CD14-positive monocyte (primary cell): Measurements from ENCODE around the gene CAPN1. TPM values are rescaled to one million over a fixed set of nuclear protein-coding genes. Genes with fewer than 3 reads are reported as not detected.

Experiments used
- DNase-seq, 3 donors: peaks; one replicate each; pipeline ENCODE4 v3.0.0-alpha.2; 2011 to 2022
- H2AFZ ChIP-seq: 2 replicates; pipeline ENCODE4 v1.6.0; 2012; ENCODE audit warnings: mild to moderate bottlenecking, low read depth, low read length, inconsistent platforms; ENCODE audit not compliant: insufficient read depth, poor library complexity, severe bottlenecking
- H3K27ac ChIP-seq, 2 donors: 1 replicate in 1 of 2; 2 replicates in 1 of 2; pipeline ENCODE4 v1.5.1; 2012 to 2013; ENCODE audit warnings: low read length in 2 of 2, control low read depth in 1 of 2, inconsistent platforms in 1 of 2, low read depth in 1 of 2, mild to moderate bottlenecking in 1 of 2
- H3K27me3 ChIP-seq, 2 donors: one replicate each; pipeline versions ENCODE4 v1.6.0 to v1.6.1; 2011 to 2013; ENCODE audit warnings: low read length in 2 of 2; ENCODE audit not compliant: control insufficient read depth in 2 of 2, insufficient read depth in 2 of 2
- H3K36me3 ChIP-seq, 2 donors: replicated peaks in 1 of 2; 1 replicate in 1 of 2; 2 replicates in 1 of 2; pipeline versions ENCODE4 v1.5.1 to v1.6.1; 2012 to 2013; ENCODE audit warnings: low read length in 2 of 2, control low read depth in 1 of 2, inconsistent platforms in 1 of 2, mild to moderate bottlenecking in 1 of 2; ENCODE audit not compliant: insufficient read depth in 2 of 2, control insufficient read depth in 1 of 2
- H3K4me1 ChIP-seq, 2 donors: 1 replicate in 1 of 2; 2 replicates in 1 of 2; pipeline versions ENCODE4 v1.5.1 to v1.6.1; 2012 to 2013; ENCODE audit warnings: low read length in 2 of 2, control low read depth in 1 of 2, inconsistent platforms in 1 of 2, mild to moderate bottlenecking in 1 of 2, moderate library complexity in 1 of 2; ENCODE audit not compliant: insufficient read depth in 2 of 2, control insufficient read depth in 1 of 2
- H3K4me2 ChIP-seq: replicated peaks from 2 replicates; pipeline ENCODE3; 2012; ENCODE audit warnings: low read length, moderate library complexity, mild to moderate bottlenecking; ENCODE audit not compliant: poor library complexity, severe bottlenecking; ENCODE audit errors: extremely low read depth
- H3K4me3 ChIP-seq, 3 experiments: fragments of 200-600 bp in 1 of 3; sonication (generic) in 1 of 3; replicated peaks in 1 of 3; 1 replicate in 2 of 3; 2 replicates in 1 of 3; pipeline ENCODE4 v1.5.1; 2011 to 2013; ENCODE audit warnings: low read length in 3 of 3, mild to moderate bottlenecking in 3 of 3, control low read depth in 2 of 3, low read depth in 2 of 3, inconsistent platforms in 1 of 3, moderate library complexity in 1 of 3
- H3K79me2 ChIP-seq: 2 replicates; pipeline ENCODE4 v1.6.0; 2012; ENCODE audit warnings: mild to moderate bottlenecking, control low read depth, inconsistent platforms, low read length, moderate library complexity; ENCODE audit not compliant: insufficient read depth
- H3K9ac ChIP-seq: 2 replicates; pipeline ENCODE4 v1.6.0; 2017; ENCODE audit warnings: low read length, mild to moderate bottlenecking; ENCODE audit not compliant: insufficient read depth, poor library complexity, severe bottlenecking
- H3K9me3 ChIP-seq, 2 donors: replicated peaks in 1 of 2; 1 replicate in 1 of 2; 2 replicates in 1 of 2; pipeline versions ENCODE4 v1.5.1 to v1.6.1; 2012 to 2013; ENCODE audit warnings: low read length in 2 of 2, control low read depth in 1 of 2; ENCODE audit not compliant: control insufficient read depth in 1 of 2, insufficient read depth in 1 of 2
- H4K20me1 ChIP-seq: 2 replicates; pipeline ENCODE4 v1.6.0; 2012; ENCODE audit warnings: mild to moderate bottlenecking, low read length, control low read depth, moderate library complexity; ENCODE audit not compliant: insufficient read depth
- H3K27ac Mint-ChIP-seq, 7 donors: one replicate each; pipeline ENCODE4 v1.8.0; 2020; ENCODE audit warnings: mild to moderate bottlenecking in 7 of 7, mixed read lengths in 7 of 7, moderate library complexity in 6 of 7, inconsistent platforms in 2 of 7
- H3K27me3 Mint-ChIP-seq, 3 donors: one replicate each; pipeline ENCODE4 v1.8.0; 2021 to 2022; ENCODE audit warnings: low read depth in 3 of 3, mild to moderate bottlenecking in 3 of 3, mixed read lengths in 3 of 3, moderate library complexity in 3 of 3, inconsistent platforms in 1 of 3
- H3K36me3 Mint-ChIP-seq, 2 donors: one replicate each; pipeline ENCODE4 v1.8.0; 2020; ENCODE audit warnings: mixed read lengths in 2 of 2, inconsistent platforms in 1 of 2, mild to moderate bottlenecking in 1 of 2
- H3K4me1 Mint-ChIP-seq: one replicate; pipeline ENCODE4 v1.8.0; 2020; ENCODE audit warnings: mild to moderate bottlenecking, mixed read lengths
- H3K4me3 Mint-ChIP-seq, 2 donors: one replicate each; pipeline ENCODE4 v1.8.0; 2020; ENCODE audit warnings: mild to moderate bottlenecking in 2 of 2, mixed read lengths in 2 of 2, moderate library complexity in 1 of 2
- H3K9me3 Mint-ChIP-seq, 7 donors: one replicate each; pipeline ENCODE4 v1.8.0; 2020 to 2022; ENCODE audit warnings: mixed read lengths in 7 of 7, mild to moderate bottlenecking in 6 of 7, moderate library complexity in 6 of 7, inconsistent platforms in 2 of 7
- WGBS: methylation state at CpG from one replicate; pipeline ENCODE4 v1.1.5; 2013; ENCODE audit warnings: missing lambda C conversion rate; ENCODE audit not compliant: insufficient coverage; 5-methylcytosine and 5-hydroxymethylcytosine counted together
- intact Hi-C, 2 donors: fragments of 100-400 bp; cut with micrococcal nuclease; formaldehyde crosslinking; loops; one replicate each; pipeline versions ENCODE4 v1.15.0 to v1.15.1; 2023
- polyA plus RNA-seq, 3 donors: library from polyadenylated mRNA; depleted of rRNA in 1 of 3; unstranded in 2 of 3; stranded (reverse) in 1 of 3; fragments of 300-500 nt in 2 of 3; fragments of >200 nt in 1 of 3; fragmentation: Illumina TruSeq in 2 of 3; gene quantifications; 1 replicate in 2 of 3; 2 replicates in 1 of 3; pipeline ENCODE4 v1.2.3, GENCODE V29; 2012 to 2021
- TF ChIP-seq, protein P1 (sequence below): fragments of 200-600 bp; IDR thresholded peaks from one replicate; pipeline ENCODE4 v1.8.0; 2022; ENCODE audit warnings: antibody characterized with exemption, mild to moderate bottlenecking

Gene CAPN1
- polyA plus RNA-seq, 3 donors: 128 to 140 (median 129) TPM

- intact Hi-C loops: loop anchor here in 1 of 2 donors (5.0 kb wide), 1 partner anchor 40 kb away; the partner anchor contains the start of gene CAPN1
- H3K4me3 Mint-ChIP-seq: no peak overlapping the region
- H3K4me2 ChIP-seq: no peak overlapping the region
These were observed 39.7 kb upstream of the CAPN1 start for GRCh38 chr11:65141896-65142494.

DNA sequence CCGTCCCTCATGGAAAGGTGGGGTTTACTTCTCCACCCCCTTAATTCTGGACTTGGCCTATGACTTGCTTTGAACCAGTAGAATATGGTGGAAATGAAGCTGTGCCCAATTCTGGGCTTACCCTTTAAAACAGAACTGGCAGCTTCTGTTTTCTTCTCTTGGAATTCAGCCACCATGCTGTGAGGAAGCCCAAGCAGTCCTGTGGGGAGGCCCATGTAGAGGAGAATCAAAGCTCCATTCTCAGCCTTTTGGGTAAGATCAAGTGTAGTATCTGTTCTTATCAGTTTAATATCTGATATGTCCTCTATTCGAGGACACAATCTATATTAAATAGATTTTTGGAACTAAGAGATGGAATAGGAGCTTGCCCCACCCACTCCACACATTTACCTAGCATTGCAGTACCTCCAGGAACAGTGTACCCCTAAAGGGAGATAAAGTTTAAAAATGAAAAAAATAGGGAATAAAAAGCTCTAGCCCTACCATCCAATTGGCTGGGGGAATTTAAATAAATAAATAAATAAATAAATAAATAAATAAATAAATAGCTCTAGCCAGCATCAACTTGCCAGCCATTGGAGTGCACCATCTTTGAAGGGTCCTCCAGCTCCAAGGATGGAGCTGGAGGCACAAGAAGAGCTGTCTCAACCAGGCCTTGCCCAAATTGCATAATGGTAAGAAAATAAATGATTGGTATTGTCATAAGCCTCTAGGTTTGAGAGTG lies 34.2 kb upstream of the CAPN1 start:
- no peak for DNase-seq
- H3K9ac ChIP-seq: no peak overlapping the region
- no peaks in the 10 kb centered on the region for H3K36me3 ChIP-seq
- H3K27ac ChIP-seq: no peak overlapping the region
- Mint-ChIP-seq H3K27ac (no peak overlapping the region), H3K27me3 (peaks cover 0 to 2% (median 2%) of the 10 kb centered on the region in 3 donors), H3K9me3 (peaks cover 0 to 6% (median 3%) of the 10 kb centered on the region in 7 donors), H3K4me1 (peaks cover 40% of the 10 kb centered on the region), H3K4me3 (no peak overlapping the region), H3K36me3 (no peaks in the 10 kb centered on the region)
- no peaks in the 10 kb centered on the region for H3K79me2 ChIP-seq
- no peaks in the 10 kb centered on the region for H4K20me1 ChIP-seq
- no peak overlapping the region for H3K4me2 ChIP-seq
- WGBS: no CpG with 5 or more reads among the region's 2 CpGs
- H3K4me3 ChIP-seq: no peak overlapping the region
- intact Hi-C loops: loop anchor here in 1 of 2 donors (5.0 kb wide), 1 partner anchor 35 kb away; the partner anchor contains the start of gene CAPN1
- H3K9me3 ChIP-seq: peaks cover 4% of the 10 kb centered on the region in 2 donors
- H3K4me1 ChIP-seq: peaks cover 35 to 39% of the 10 kb centered on the region in 2 donors
- TF ChIP-seq, protein P1, sequence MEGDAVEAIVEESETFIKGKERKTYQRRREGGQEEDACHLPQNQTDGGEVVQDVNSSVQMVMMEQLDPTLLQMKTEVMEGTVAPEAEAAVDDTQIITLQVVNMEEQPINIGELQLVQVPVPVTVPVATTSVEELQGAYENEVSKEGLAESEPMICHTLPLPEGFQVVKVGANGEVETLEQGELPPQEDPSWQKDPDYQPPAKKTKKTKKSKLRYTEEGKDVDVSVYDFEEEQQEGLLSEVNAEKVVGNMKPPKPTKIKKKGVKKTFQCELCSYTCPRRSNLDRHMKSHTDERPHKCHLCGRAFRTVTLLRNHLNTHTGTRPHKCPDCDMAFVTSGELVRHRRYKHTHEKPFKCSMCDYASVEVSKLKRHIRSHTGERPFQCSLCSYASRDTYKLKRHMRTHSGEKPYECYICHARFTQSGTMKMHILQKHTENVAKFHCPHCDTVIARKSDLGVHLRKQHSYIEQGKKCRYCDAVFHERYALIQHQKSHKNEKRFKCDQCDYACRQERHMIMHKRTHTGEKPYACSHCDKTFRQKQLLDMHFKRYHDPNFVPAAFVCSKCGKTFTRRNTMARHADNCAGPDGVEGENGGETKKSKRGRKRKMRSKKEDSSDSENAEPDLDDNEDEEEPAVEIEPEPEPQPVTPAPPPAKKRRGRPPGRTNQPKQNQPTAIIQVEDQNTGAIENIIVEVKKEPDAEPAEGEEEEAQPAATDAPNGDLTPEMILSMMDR: no peak
- no peaks in the 10 kb centered on the region for H3K27me3 ChIP-seq
- H2AFZ ChIP-seq: no peak overlapping the region

More at GRCh38 chr11:65141896-65142494, 39.7 kb upstream of the CAPN1 start:
- no peak for DNase-seq
- WGBS: 55% methylated on average over 7 of the region's 7 CpGs
- Histone ChIP-seq H3K36me3 (no peaks in the 10 kb centered on the region), H3K79me2 (no peaks in the 10 kb centered on the region), H2AFZ (no peak overlapping the region), H3K9me3 (no peaks in the 10 kb centered on the region), H3K27ac (no peak overlapping the region), H3K9ac (no peak overlapping the region), H3K4me3 (no peak overlapping the region), H4K20me1 (no peaks in the 10 kb centered on the region), H3K4me1 (no peaks in the 10 kb centered on the region), H3K27me3 (no peaks in the 10 kb centered on the region)
- no peaks in the 10 kb centered on the region for H3K36me3 Mint-ChIP-seq
- H3K27ac Mint-ChIP-seq: no peak overlapping the region
- peaks cover 11% of the 10 kb centered on the region for H3K4me1 Mint-ChIP-seq
- TF ChIP-seq, protein P1: no peak
- H3K9me3 Mint-ChIP-seq: peaks cover 0 to 2% (median 0%) of the 10 kb centered on the region in 7 donors
- H3K27me3 Mint-ChIP-seq: peaks cover 0 to 4% (median 2%) of the 10 kb centered on the region in 3 donors
